NCI-H1092 (cell line): Measurements from ENCODE around the gene NECTIN1.

Source experiments
- DNase-seq: peaks from one replicate; lab custom pipeline; 2025; lab: John Stamatoyannopoulos, UW

Gene NECTIN1

GRCh38 chr11:119671561-119672015 lies 57.4 kb downstream of the NECTIN1 start:
- DNase-seq, result peak; percentile 23

- DNase-seq, result peak; percentile 84
Measured at GRCh38 chr11:119671051-119671450, 57.9 kb downstream of the NECTIN1 start.

DNA sequence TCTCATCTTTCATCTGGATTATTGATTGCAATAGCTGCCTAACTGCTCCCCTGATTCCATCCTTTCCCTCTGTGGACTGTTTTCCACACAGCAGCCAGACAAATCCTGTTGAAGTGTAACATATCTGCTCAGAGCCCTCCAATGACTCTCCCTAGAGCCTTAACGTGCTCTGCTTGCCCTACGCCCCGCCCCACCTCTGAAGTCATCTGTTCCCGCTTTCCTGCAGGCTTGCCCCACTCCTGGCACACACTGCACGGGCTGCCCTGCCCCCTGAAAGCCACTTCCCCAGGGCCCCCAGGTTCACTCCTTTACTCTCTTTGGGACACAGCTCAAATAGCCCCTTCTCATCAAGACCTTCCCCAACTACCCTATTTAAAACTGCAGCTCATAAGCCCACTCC lies 59.5 kb downstream of the NECTIN1 start:
- DNase-seq, result no peak

GRCh38 chr11:119668676-119669075 lies 60.3 kb downstream of the NECTIN1 start:
- no peak for DNase-seq

GRCh38 chr11:119666463-119667131 lies 62.4 kb downstream of the NECTIN1 start:
- peak; percentile 43 for DNase-seq

DNA sequence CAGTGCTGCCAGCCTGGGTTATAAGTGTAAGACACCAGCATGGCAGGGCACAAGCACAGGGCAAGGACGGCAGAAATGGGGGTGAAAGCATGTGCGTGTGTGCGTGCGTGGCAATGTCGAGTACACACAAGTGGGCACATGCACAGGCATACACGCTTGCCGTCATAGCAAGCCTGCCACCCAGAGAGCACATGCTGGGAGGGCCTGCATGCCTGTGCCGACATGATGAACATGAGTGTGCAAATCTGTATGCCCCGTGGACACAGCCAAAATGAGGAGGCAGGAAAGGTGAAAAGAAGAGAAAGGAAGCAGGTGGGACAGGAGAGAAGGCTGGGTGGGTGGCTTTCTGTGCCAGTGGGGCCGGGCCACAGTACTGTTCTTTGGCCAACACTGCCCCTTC lies 62.9 kb downstream of the NECTIN1 start:
- no peak for DNase-seq

GRCh38 chr11:119664701-119665420 lies 64.1 kb downstream of the NECTIN1 start:
- no peak for DNase-seq

- DNase-seq, result peak; percentile 70
Measured at GRCh38 chr11:119664063-119664572, 64.9 kb downstream of the NECTIN1 start.

DNA sequence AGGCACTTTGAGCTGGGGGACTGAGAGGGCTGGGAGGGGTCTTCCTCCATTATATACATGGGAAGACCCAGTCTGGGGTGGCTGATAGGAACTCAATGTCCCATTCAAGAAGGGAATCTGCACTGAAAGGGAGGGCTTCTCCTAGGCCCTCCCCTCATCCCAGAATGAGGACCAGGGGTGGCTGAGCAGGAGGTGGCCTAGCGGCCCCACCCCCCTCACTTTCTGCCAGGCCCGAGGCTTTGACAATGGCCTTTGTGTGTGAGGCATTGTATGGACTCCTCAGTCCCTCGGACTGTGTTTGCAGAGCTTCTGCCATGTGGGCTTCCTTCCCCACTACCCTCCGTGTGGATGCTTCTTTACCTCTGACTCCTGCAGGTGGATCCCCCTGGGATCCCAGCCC lies 65.7 kb downstream of the NECTIN1 start:
- no peak for DNase-seq

DNA sequence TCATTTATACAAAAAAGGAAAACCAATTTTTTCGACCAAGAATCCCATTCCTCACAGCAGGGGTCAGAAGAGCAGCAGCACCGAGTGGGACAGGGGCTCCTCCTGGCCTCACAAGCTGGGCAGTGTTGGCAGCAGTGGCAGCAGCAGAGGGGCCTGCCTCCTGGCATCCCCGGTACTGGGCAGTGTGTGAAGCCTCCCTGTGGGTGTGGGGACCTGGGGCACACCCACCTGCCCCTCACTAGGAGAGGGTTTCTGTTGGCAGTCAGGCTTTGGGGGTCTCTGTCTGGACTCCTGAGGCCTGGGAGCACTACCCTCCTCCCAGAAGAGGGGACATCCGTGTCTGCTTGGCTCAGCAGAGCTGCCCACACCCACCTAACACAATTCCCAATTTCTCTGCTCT lies 67.8 kb downstream of the NECTIN1 start:
- no peak for DNase-seq

GRCh38 chr11:119659971-119660723 lies 68.9 kb downstream of the NECTIN1 start:
- DNase-seq, result no peak

DNA sequence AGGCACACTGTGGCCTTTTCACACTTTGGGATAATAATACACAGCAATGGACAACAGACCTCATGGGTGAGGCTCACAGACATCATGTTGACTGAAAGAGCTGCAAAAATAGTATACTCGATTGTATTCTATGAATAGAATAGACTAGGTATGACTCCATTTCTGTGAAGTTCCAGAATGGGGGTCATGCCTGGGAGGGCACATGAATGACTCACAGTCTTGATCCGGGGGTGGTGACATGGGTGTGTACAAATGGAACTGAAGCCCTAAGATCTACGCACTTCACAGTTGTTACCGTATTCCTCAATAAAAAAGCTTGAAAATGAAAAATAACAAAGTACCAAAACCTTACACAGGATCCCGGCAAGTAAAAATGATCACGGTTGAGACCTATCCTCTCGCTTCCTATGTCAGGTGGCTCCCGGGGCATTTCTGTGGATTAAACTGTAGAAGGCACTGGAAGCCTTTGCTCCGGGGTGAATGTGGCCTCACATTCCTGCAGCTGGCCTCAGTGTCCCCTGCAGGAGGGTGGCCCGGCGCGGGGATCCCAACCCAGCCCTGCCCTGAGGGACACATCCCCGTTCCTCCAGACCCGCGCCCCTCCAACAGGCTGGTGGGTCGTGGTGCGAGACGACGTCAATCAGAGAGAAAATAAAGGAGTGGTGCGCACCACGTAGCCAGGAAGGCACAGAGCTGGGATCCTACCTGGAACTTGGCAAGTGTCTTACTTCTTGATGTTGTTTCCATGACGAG lies 75.9 kb downstream of the NECTIN1 start:
- no peak for DNase-seq

DNA sequence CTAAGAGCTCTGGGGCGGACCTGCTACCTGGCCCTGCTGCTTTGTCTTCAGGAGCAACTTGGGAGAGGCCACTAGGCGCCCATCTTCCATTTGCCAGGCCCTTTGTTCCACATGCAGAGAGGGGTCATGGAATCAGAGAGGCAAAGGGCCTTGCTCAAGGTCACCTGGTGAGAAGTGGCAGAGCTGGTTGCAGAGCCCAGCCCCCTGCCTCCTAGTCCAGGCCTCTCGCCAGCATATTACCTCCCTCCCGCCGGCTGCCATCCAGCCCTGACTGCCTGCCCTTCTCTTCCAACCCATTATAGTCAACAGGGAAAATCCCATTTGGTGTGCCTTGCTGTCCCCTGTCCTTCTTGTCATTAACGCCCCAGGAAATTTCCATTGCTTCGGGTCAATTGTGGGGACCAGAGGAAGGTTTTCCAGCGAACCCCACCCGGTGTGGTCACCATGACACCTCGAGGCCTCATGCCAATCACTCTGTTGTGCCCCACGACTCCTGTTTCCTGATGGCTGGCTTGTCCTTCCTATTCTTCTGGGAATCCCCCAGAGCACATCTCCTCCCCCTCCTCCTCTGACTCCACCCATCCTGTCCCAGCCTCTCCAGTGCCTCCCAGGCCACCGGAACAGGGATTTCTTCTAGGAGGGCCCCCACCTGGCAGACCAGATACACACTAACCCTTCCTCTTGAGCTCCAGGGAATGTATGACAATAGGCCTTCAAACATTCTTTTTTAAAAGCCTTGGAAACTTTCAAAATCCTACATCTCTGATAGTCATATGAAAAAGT lies 77.0 kb downstream of the NECTIN1 start:
- DNase-seq, result no peak

- no peak for DNase-seq
Measured at GRCh38 chr11:119650251-119650650, 78.7 kb downstream of the NECTIN1 start.

GRCh38 chr11:119647254-119647653 lies 81.7 kb downstream of the NECTIN1 start:
- no peak for DNase-seq

DNA sequence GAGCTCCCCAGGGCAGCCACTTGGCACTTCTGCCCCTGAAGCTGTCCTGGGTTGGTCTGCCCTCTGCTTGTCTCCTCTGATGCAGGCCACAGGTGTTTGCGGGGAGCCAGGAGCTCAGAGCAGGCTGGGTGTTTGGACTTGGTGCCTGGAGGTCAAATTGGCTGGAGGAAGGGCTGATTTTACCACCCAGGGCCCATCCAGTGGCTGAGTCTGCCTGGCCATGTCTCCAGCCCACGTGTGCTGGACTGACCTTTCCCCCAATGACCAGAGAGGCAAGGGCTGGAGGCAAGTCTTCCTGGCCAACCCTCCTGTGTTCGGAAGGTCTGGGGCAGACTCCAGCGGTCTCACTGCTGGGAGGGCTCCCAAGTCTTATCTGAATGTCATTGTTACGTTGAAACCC lies 84.0 kb downstream of the NECTIN1 start:
- no peak for DNase-seq

GRCh38 chr11:119644502-119644901 lies 84.5 kb downstream of the NECTIN1 start:
- no peak for DNase-seq

DNA sequence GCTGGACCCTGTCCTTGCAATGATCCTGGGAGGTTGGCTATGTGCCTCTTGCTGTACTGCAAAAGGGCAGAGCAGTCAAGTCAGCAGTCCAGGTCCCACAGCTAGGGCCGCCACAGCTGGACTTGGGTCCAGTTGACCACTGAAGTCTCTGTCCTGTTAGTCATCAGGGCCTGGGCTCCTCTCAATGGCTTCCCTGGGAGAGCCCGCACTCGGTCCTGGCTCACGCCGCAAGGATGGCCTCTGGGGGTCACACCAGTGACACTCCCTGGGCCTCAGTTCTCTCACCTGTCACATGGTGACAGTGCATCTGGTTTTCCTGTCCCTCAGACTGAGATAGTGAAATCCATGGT lies 85.1 kb downstream of the NECTIN1 start:
- no peak for DNase-seq

GRCh38 chr11:119643212-119643875 lies 85.7 kb downstream of the NECTIN1 start:
- peak; percentile 54 for DNase-seq

GRCh38 chr11:119641983-119642745 lies 86.8 kb downstream of the NECTIN1 start:
- peak; percentile 66 for DNase-seq
